WTC11 (cell line): ENCODE data around the gene EFCAB12.

Experiments
- ATF1 ChIP-seq: sonication (generic); formaldehyde crosslinking; IDR thresholded peaks from 2 replicates; pipeline ENCODE4 v1.8.1; 2023; ENCODE audit warnings: mild to moderate bottlenecking, moderate library complexity, missing genetic modification reagents
- CBFB ChIP-seq: sonication (generic); formaldehyde crosslinking; IDR thresholded peaks from 2 replicates; pipeline ENCODE4 v1.8.1; 2022; ENCODE audit warnings: mild to moderate bottlenecking, low read depth, missing genetic modification reagents
- CREB1 ChIP-seq: sonication (generic); formaldehyde crosslinking; IDR thresholded peaks from 2 replicates; pipeline ENCODE4 v1.8.0; 2023; ENCODE audit warnings: mild to moderate bottlenecking, missing genetic modification reagents
- CTCF ChIP-seq: fragments of 200-600 bp; IDR thresholded peaks from 2 replicates; pipeline ENCODE4 v1.8.0; 2022; ENCODE audit warnings: antibody characterized with exemption
- GRHL2 ChIP-seq: fragments of 250-450 bp; sonication (Bioruptor Pico); IDR thresholded peaks from 2 replicates; pipeline ENCODE4 v1.8.0; 2022; ENCODE audit warnings: mild to moderate bottlenecking, moderate library complexity; ENCODE audit not compliant: insufficient replicate concordance, severe bottlenecking
- JUN ChIP-seq: sonication (generic); formaldehyde crosslinking; IDR thresholded peaks from 2 replicates; pipeline ENCODE4 v1.8.0; 2023; ENCODE audit warnings: mild to moderate bottlenecking, missing genetic modification reagents
- KAT7 ChIP-seq: sonication (generic); formaldehyde crosslinking; IDR thresholded peaks from 2 replicates; pipeline ENCODE4 v1.8.1; 2023; ENCODE audit warnings: missing genetic modification reagents, mild to moderate bottlenecking, borderline replicate concordance
- PRRX2 ChIP-seq: fragments of 250-450 bp; sonication (Bioruptor Pico); IDR thresholded peaks from 2 replicates; pipeline ENCODE4 v1.8.0; 2021; ENCODE audit warnings: mild to moderate bottlenecking
- TF ChIP-seq, protein P1 (sequence below): sonication (generic); formaldehyde crosslinking; IDR thresholded peaks from 2 replicates; pipeline ENCODE4 v1.8.1; 2022; ENCODE audit warnings: mild to moderate bottlenecking, missing genetic modification reagents, moderate library complexity, borderline replicate concordance

DNA sequence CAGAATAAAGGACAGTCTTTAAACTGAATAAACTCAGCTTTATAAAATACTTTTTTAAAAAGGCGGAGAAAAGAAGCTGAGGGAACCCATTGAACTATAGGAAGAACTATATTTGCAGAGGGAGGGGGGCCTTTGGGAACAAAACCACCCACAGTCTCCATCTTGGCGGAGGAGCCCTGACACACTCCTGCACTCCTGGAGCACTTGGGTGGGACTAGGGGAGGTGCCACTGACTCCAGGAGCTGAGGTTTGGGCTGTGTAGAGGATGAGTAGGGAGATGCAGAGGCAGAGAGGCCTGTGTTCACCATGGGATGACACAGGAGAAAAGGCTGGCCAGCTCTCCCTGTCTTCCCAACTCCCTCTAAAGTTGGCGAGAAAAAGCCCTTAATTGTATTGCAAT lies 47.4 kb upstream of the EFCAB12 start:
- TF ChIP-seq CTCF = no peak
- TF ChIP-seq PRRX2 (CRISPR knock-in tag) = no peak
- no peak for TF ChIP-seq KAT7
- no peak for TF ChIP-seq CBFB
- no peak for TF ChIP-seq JUN (CRISPR knock-in tag)
- no peak for TF ChIP-seq GRHL2 (CRISPR knock-in tag)
- no peak for TF ChIP-seq CREB1
- TF ChIP-seq, protein P1, sequence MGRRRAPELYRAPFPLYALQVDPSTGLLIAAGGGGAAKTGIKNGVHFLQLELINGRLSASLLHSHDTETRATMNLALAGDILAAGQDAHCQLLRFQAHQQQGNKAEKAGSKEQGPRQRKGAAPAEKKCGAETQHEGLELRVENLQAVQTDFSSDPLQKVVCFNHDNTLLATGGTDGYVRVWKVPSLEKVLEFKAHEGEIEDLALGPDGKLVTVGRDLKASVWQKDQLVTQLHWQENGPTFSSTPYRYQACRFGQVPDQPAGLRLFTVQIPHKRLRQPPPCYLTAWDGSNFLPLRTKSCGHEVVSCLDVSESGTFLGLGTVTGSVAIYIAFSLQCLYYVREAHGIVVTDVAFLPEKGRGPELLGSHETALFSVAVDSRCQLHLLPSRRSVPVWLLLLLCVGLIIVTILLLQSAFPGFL (CRISPR knock-in tag) = no peak
- TF ChIP-seq ATF1 (CRISPR knock-in tag) = no peak
